Heart right ventricle (tissue), 16 donors: ENCODE measurements around the gene GPR65. TPM values are rescaled to one million over a fixed set of nuclear protein-coding genes. Genes with fewer than 3 reads are reported as not detected.

Source experiments
- ATAC-seq, 8 donors: fragments of 200-7000 bp; cut with Tn5 transposase; one replicate each; pipeline ENCODE4 v1.9.1; 2020; ENCODE audit warnings: mild to moderate bottlenecking in 8 of 8, moderate library complexity in 8 of 8, moderate number of reproducible peaks in 1 of 8
- DNase-seq, 2 donors: peaks; one replicate each; pipeline ENCODE4 v3.0.0-alpha.2; 2020
- H3K27ac ChIP-seq, 10 donors: fragments of 200-600 bp; sonication (generic) in 2 of 10; one replicate each; pipeline versions ENCODE4 v1.5.0 to v1.8.0; 2020 to 2022; ENCODE audit warnings: mild to moderate bottlenecking in 3 of 10
- H3K27me3 ChIP-seq, 7 donors: fragments of 200-600 bp; one replicate each; pipeline ENCODE4 v1.8.0; 2021 to 2022; ENCODE audit warnings: mild to moderate bottlenecking in 2 of 7
- H3K36me3 ChIP-seq, 9 donors: fragments of 200-600 bp; sonication (generic) in 1 of 9; one replicate each; pipeline versions ENCODE4 v1.5.0 to v1.8.0; 2020 to 2022; ENCODE audit warnings: mild to moderate bottlenecking in 2 of 9
- H3K4me1 ChIP-seq, 9 donors: fragments of 200-600 bp; sonication (generic) in 1 of 9; one replicate each; pipeline versions ENCODE4 v1.5.0 to v1.8.0; 2020 to 2022; ENCODE audit warnings: mild to moderate bottlenecking in 4 of 9
- H3K4me3 ChIP-seq, 10 donors: fragments of 200-600 bp; sonication (generic) in 2 of 10; one replicate each; pipeline versions ENCODE4 v1.5.0 to v1.8.0; 2020 to 2022; ENCODE audit warnings: mild to moderate bottlenecking in 7 of 10, moderate library complexity in 2 of 10
- H3K9me3 ChIP-seq, 11 donors: fragments of 200-600 bp in 10 of 11; sonication (generic) in 2 of 11; one replicate each; pipeline versions ENCODE4 v1.5.0 to v1.8.0; 2013 to 2022; ENCODE audit warnings: mild to moderate bottlenecking in 2 of 11, control low read depth in 1 of 11, moderate library complexity in 1 of 11
- CTCF ChIP-seq, 9 donors: fragments of 200-600 bp; sonication (generic) in 2 of 9; IDR thresholded peaks; one replicate each; pipeline versions ENCODE4 v1.5.0 to v1.8.0; 2021 to 2022; ENCODE audit warnings: antibody characterized with exemption in 9 of 9, mild to moderate bottlenecking in 5 of 9, moderate library complexity in 1 of 9
- WGBS, 2 donors: extraction: QIAGEN DNeasy Blood & Tissue Kit; methylation state at CpG; one replicate each; pipeline ENCODE4 v1.1.7; 2013; ENCODE audit warnings: inconsistent platforms in 1 of 2; 5-methylcytosine and 5-hydroxymethylcytosine counted together
- intact Hi-C, 10 donors: fragments of 100-400 bp; cut with DNase I; formaldehyde crosslinking; loops; one replicate each; pipeline versions ENCODE4 v1.11.1 to v1.14.2; 2022
- polyA plus RNA-seq, 2 donors: library from polyadenylated mRNA; stranded (reverse); fragments of 200-250 nt; gene quantifications; one replicate each; pipeline ENCODE4 v1.2.3, GENCODE V29; 2013
- total RNA-seq, 10 donors: library from RNA; stranded (reverse); fragmentation: NEBNext Ultra II Directional in 3 of 10; extraction: Animal tissue kit (Norgen Biotek cat#: 25700) in 3 of 10; gene quantifications; one replicate each; pipeline versions ENCODE4 v1.2.1 to v1.2.4, GENCODE V29; 2021 to 2023
- donor health status: Arrhythmogenic right ventricular cardiomyopathy.
- donor health status: ischemic (EF 13 %, LVEDD 7.1; RV severe dilation, severe dysfunction).
- donor health status: healthy with polysubstance abuse.
- donor health status: DM: no; HTN: yes; CAD: no.
- donor health status: DM: no; HTN: no; CAD: no.
- donor health status: ischemic (EF 25% LVEDD 6.9; RV normal size, moderate dysfunction).
- donor health status: ischemic (EF 25% LVEDD 5.7; RV mildly dilated, moderate dysfunction).
- donor health status: healthy.
- donor health status: DM: yes; HTN: yes; CAD: no.
- donor health status: Ischemic cardiomyopathy.
- donor health status: ischemic (EF 35%, LVEDD 5.7; RV mildly dilated, moderate dysfunction).
- donor health status: nonischemic (EF 11% LVEDD 7.7; RV severe dilation, severe dysfunction).
- donor health status: DM: yes; HTN: yes; CAD: no.
- donor health status: PGD.
- donor health status: ischemic (EF 29% LVEDD 5.4; RV normal size, mild dysfunction).
- donor health status: nonischemic (EF 23%, LVEDD 6.1; RV moderate dilation, normal function).

The GPR65 gene
- total and polyA plus RNA-seq, 12 donors = 0.09 to 3.2 (median 0.29) TPM

GRCh38 chr14:88037325-88037724 lies 32.4 kb downstream of the GPR65 start:
- H3K4me1 ChIP-seq = peaks cover 0 to 19% (median 0%) of the 10 kb centered on the region in 9 donors
- ATAC-seq (no peak), DNase-seq (no peak)
- peaks cover 0 to 24% (median 5%) of the 10 kb centered on the region in 7 donors for H3K27me3 ChIP-seq
- H3K27ac ChIP-seq = no peak overlapping the region
- no peaks in the 10 kb centered on the region for H3K36me3 ChIP-seq
- intact Hi-C loops = no loop called here
- no peak for TF ChIP-seq CTCF (IDR thresholded peaks at IDR 0.05)
- 79% methylated on average over 1 of the region's 1 CpG for WGBS, 2 donors
- no peak overlapping the region for H3K4me3 ChIP-seq
- H3K9me3 ChIP-seq = no peaks in the 10 kb centered on the region

- DNase-seq (no peak), ATAC-seq (no peak)
- H3K36me3 ChIP-seq = no peaks in the 10 kb centered on the region
- peaks cover 0 to 21% (median 0%) of the 10 kb centered on the region in 7 donors for H3K27me3 ChIP-seq
- WGBS, 2 donors = 60 to 62% methylated on average over 3 of the region's 3 CpGs
- H3K4me3 ChIP-seq = no peak overlapping the region
- H3K27ac ChIP-seq = no peak overlapping the region
- H3K9me3 ChIP-seq = no peaks in the 10 kb centered on the region
- intact Hi-C loops = no loop called here
- peaks cover 0 to 12% (median 0%) of the 10 kb centered on the region in 9 donors for H3K4me1 ChIP-seq
- no peak for TF ChIP-seq CTCF (IDR thresholded peaks at IDR 0.05)
Observed at GRCh38 chr14:88039197-88039596, 34.3 kb downstream of the GPR65 start.

DNA sequence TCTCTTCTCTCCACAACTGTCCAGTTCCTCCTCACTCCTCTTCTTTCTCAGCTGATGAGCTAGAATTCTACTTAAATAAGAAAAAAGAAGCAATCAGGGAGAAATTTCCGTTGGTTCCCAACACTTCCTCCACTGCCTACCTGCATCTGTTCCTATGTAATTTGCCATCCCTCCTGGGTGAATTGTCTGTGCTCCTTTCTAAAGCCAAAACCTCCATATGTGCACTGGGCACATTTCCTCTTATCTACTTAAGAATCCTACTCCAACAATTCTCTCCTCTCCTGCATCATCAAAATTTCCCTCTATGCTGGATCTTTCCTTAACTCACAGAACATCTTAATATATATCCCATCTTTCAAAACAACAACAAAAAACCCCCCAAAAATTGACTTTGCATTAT lies 35.2 kb downstream of the GPR65 start:
- no peak for TF ChIP-seq CTCF (IDR thresholded peaks at IDR 0.05)
- Histone ChIP-seq H3K4me3 (no peak overlapping the region), H3K27me3 (peaks cover 0 to 24% (median 0%) of the 10 kb centered on the region in 7 donors), H3K4me1 (peaks cover 0 to 21% (median 0%) of the 10 kb centered on the region in 9 donors), H3K36me3 (no peaks in the 10 kb centered on the region), H3K9me3 (no peaks in the 10 kb centered on the region), H3K27ac (no peak overlapping the region)
- 56 to 70% methylated on average over 1 of the region's 1 CpG for WGBS, 2 donors
- ATAC-seq = no peak
- DNase-seq = no peak
- intact Hi-C loops = no loop called here

- Histone ChIP-seq H3K4me1 (peaks cover 0 to 53% (median 0%) of the 10 kb centered on the region in 9 donors), H3K9me3 (no peaks in the 10 kb centered on the region), H3K4me3 (no peak overlapping the region), H3K27me3 (peaks cover 0 to 15% (median 0%) of the 10 kb centered on the region in 7 donors), H3K27ac (peak overlapping the region in 1 of 10 donors; percentile 90), H3K36me3 (no peaks in the 10 kb centered on the region)
- no peak for DNase-seq
- intact Hi-C loops = no loop called here
- WGBS, 2 donors = 65 to 76% methylated on average over 4 of the region's 4 CpGs
- ATAC-seq = no peak
- no peak for TF ChIP-seq CTCF (IDR thresholded peaks at IDR 0.05)
Observed at GRCh38 chr14:88043529-88044443, 38.9 kb downstream of the GPR65 start.
